Activated T-cell treated with anti-CD3 and anti-CD28 coated beads, Interleukin-2, amount 50 U/mL, for 72 hours (primary cell): Measurements from ENCODE around the gene HS6ST3. TPM values are rescaled to one million over a fixed set of nuclear protein-coding genes. Genes with fewer than 3 reads are reported as not detected.
"Not testable (repeated sequence)": the region's sequence is repeated elsewhere in the genome, so short reads cannot be mapped to it uniquely, and the experiment has no call there.

ENCODE experiments used
- ATAC-seq, 2 donors: fragments of 150-1000 bp; cut with Tn5 transposase; replicated peaks in 1 of 2; 2 replicates each; pipeline ENCODE4 v1.10.0; 2021; ENCODE audit warnings: moderate library complexity in 2 of 2, mild to moderate bottlenecking in 1 of 2
- DNase-seq, 2 donors: peaks; one replicate each; pipeline ENCODE4 v3.0.0; 2021 to 2022; ENCODE audit warnings: mixed read lengths in 1 of 2
- H3K27ac Mint-ChIP-seq: one replicate; pipeline ENCODE4 v1.8.0; 2022; ENCODE audit warnings: mild to moderate bottlenecking, moderate library complexity, mixed read lengths
- H3K27me3 Mint-ChIP-seq: one replicate; pipeline ENCODE4 v1.8.0; 2022; ENCODE audit warnings: low read depth, mixed read lengths
- H3K36me3 Mint-ChIP-seq, 2 donors: one replicate each; pipeline ENCODE4 v1.8.0; 2022; ENCODE audit warnings: mixed read lengths in 2 of 2, mild to moderate bottlenecking in 1 of 2; ENCODE audit not compliant: insufficient read depth in 2 of 2
- H3K4me1 Mint-ChIP-seq: one replicate; pipeline ENCODE4 v1.8.0; 2022; ENCODE audit warnings: low read depth, mixed read lengths
- H3K4me3 Mint-ChIP-seq, 2 donors: one replicate each; pipeline ENCODE4 v1.8.0; 2022; ENCODE audit warnings: mild to moderate bottlenecking in 2 of 2, mixed read lengths in 2 of 2, moderate library complexity in 2 of 2
- H3K9me3 Mint-ChIP-seq, 2 donors: one replicate each; pipeline ENCODE4 v1.8.0; 2022; ENCODE audit warnings: mixed read lengths in 2 of 2
- total RNA-seq, 2 donors: library from RNA; stranded (reverse); gene quantifications; one replicate each; pipeline ENCODE4 v1.2.3, GENCODE V29; 2022

Gene HS6ST3
- total RNA-seq, 2 donors from 2014 or later = not detected

DNA sequence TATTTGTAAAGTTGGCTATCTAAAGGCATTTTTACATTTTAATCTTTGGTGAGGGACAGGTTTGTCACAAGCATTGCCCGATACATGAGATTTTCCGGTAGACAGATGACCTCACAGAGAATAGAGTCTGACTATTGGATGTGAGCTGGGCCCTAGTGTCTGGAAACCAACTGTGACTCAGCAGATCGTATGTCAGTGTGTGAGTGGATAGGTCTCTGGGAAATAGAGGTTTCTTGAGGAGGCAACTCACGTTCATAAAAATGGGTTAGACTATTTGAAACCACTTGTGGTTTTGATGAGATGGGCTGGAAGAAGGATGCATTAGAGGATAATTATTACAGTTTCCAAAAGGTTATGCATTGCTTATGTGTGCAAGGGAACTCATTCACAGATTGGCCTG lies 19.2 kb downstream of the HS6ST3 start:
- peaks cover 2 to 4% of the 10 kb centered on the region in 2 donors for H3K36me3 Mint-ChIP-seq
- H3K4me3 Mint-ChIP-seq = no peak overlapping the region
- peak overlapping the region; percentile 74 for H3K27ac Mint-ChIP-seq
- no peak for DNase-seq
- no peaks in the 10 kb centered on the region for H3K4me1 Mint-ChIP-seq
- H3K27me3 Mint-ChIP-seq = no peaks in the 10 kb centered on the region
- peaks cover 17 to 19% of the 10 kb centered on the region in 2 donors for H3K9me3 Mint-ChIP-seq
- ATAC-seq = no peak

DNA sequence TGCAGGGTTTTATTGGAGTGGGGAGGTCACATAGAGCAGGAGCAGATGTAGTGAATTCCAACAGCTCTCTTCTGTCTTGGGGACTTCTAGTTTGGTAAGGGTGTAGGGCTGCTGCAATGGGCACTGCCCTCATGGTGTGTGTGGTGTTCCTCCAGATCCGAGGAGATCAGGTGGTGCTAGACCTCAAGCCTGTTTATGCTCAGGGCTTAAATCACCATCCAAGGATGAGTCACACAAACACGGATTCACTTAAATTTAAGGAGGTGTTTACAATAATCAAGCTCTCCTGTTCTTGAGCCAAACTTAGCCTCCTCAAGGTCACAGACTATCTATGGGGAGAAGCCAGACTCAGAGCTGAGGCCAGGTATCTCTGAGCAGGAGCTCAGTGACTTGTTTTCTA lies 23.0 kb downstream of the HS6ST3 start:
- Mint-ChIP-seq H3K27ac (no peak overlapping the region), H3K4me3 (no peak overlapping the region), H3K36me3 (no peaks in the 10 kb centered on the region), H3K4me1 (no peaks in the 10 kb centered on the region), H3K27me3 (no peaks in the 10 kb centered on the region), H3K9me3 (peaks cover 9 to 11% of the 10 kb centered on the region in 2 donors)
- ATAC-seq (no peak), DNase-seq (no peak)

DNA sequence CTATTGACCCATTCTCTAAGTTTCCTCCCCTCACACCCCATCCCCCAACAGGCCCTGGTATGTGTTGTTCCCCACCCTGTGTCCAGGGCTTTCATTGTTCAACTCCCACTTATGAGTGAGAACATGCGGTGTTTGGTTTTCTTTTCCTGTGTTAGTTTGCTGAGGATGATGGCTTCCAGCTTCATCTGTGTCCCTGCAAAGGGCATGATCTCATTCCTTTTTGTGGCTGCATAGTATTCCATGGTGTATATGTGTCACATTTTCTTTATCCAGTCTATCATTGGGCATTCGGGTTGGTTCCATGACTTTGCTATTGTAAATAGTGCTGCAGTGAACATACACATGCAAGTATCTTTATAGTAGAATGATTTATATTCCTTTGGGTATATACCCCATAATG lies 25.5 kb downstream of the HS6ST3 start:
- not testable (repeated sequence) for ATAC-seq, H3K4me1 Mint-ChIP-seq, H3K36me3 Mint-ChIP-seq, H3K27ac Mint-ChIP-seq, H3K9me3 Mint-ChIP-seq, H3K4me3 Mint-ChIP-seq, DNase-seq, H3K27me3 Mint-ChIP-seq

DNA sequence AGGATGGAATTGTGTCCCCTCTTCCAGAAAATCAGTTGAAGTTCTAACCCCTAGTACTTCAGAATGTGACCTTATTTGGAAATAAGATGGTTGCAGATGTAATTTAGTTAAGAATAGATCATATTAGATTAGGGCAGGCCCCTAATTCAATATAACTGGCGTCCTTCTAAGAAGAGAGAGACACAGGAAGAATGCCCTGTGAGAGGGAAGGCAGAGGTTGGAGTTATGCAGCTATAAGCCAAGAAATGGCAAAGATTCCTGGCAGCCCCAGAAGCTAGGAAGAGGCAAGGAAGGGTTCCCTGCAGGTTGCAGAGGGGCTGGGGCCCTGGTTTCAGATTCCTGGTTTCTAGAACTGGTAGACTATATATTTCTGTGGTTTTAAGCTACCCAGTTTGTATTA lies 30.0 kb downstream of the HS6ST3 start:
- H3K4me1 Mint-ChIP-seq = no peaks in the 10 kb centered on the region
- no peak overlapping the region for H3K4me3 Mint-ChIP-seq
- no peak for ATAC-seq

GRCh38 chr13:96130818-96131340 lies 41.0 kb downstream of the HS6ST3 start:
- Mint-ChIP-seq H3K4me1 (no peaks in the 10 kb centered on the region), H3K27me3 (no peaks in the 10 kb centered on the region), H3K9me3 (peaks cover 0 to 5% of the 10 kb centered on the region in 2 donors), H3K27ac (no peak overlapping the region), H3K36me3 (no peaks in the 10 kb centered on the region), H3K4me3 (no peak overlapping the region)
- no peak for DNase-seq
- no peak for ATAC-seq

More for the DNA sequence above, 30.0 kb downstream of the HS6ST3 start:
- H3K27me3 Mint-ChIP-seq = no peaks in the 10 kb centered on the region
- H3K36me3 Mint-ChIP-seq = no peaks in the 10 kb centered on the region
- no peak overlapping the region for H3K27ac Mint-ChIP-seq
- no peak for DNase-seq
- H3K9me3 Mint-ChIP-seq = peaks cover 2 to 3% of the 10 kb centered on the region in 2 donors

- no peak overlapping the region for H3K27ac Mint-ChIP-seq
- no peaks in the 10 kb centered on the region for H3K27me3 Mint-ChIP-seq
- H3K36me3 Mint-ChIP-seq = no peaks in the 10 kb centered on the region
- no peak overlapping the region for H3K4me3 Mint-ChIP-seq
- H3K9me3 Mint-ChIP-seq = no peaks in the 10 kb centered on the region
- no peak for DNase-seq
- no peaks in the 10 kb centered on the region for H3K4me1 Mint-ChIP-seq
- no peak for ATAC-seq
Observed at GRCh38 chr13:96141032-96141431, 51.1 kb downstream of the HS6ST3 start.

GRCh38 chr13:96159725-96160124 lies 69.8 kb downstream of the HS6ST3 start:
- DNase-seq = no peak
- no peaks in the 10 kb centered on the region for H3K4me1 Mint-ChIP-seq
- ATAC-seq = no peak
- no peak overlapping the region for H3K27ac Mint-ChIP-seq
- no peaks in the 10 kb centered on the region for H3K27me3 Mint-ChIP-seq
- H3K9me3 Mint-ChIP-seq = peaks cover 5 to 7% of the 10 kb centered on the region in 2 donors
- no peak overlapping the region for H3K4me3 Mint-ChIP-seq
- H3K36me3 Mint-ChIP-seq = no peaks in the 10 kb centered on the region

- Mint-ChIP-seq H3K27ac (no peak overlapping the region), H3K4me3 (no peak overlapping the region), H3K9me3 (peaks cover 5 to 7% of the 10 kb centered on the region in 2 donors), H3K36me3 (no peaks in the 10 kb centered on the region), H3K4me1 (no peaks in the 10 kb centered on the region), H3K27me3 (no peaks in the 10 kb centered on the region)
- DNase-seq = no peak
- no peak for ATAC-seq
Observed at GRCh38 chr13:96161141-96161540, 71.2 kb downstream of the HS6ST3 start.

DNA sequence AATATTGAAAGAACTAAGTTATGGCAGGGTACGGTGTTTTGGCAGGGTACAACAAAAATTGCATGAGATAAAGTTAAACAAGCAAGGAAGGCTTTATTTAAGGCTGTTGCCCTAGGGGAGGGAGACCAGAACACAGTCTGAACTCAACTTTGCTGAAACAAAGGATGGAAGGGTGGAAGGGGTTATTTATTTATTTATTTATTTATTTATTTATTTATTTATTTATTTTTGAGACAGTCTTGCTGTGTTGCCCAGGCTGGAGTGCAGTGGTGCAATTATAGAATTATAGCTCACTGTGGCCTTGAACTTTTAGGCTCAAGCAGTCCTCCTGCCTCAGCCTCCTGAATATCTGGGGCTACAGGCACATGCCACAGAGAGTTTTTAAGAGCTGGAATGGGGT lies 75.9 kb downstream of the HS6ST3 start:
- no peaks in the 10 kb centered on the region for H3K36me3 Mint-ChIP-seq
- DNase-seq (no peak), ATAC-seq (no peak)
- peaks cover 2% of the 10 kb centered on the region in 2 donors for H3K9me3 Mint-ChIP-seq
- H3K4me3 Mint-ChIP-seq = no peak overlapping the region
- H3K27me3 Mint-ChIP-seq = no peaks in the 10 kb centered on the region
- no peak overlapping the region for H3K27ac Mint-ChIP-seq
- H3K4me1 Mint-ChIP-seq = no peaks in the 10 kb centered on the region

GRCh38 chr13:96172066-96172465 lies 82.2 kb downstream of the HS6ST3 start:
- Mint-ChIP-seq H3K36me3 (no peaks in the 10 kb centered on the region), H3K4me1 (no peaks in the 10 kb centered on the region), H3K27me3 (no peaks in the 10 kb centered on the region)

DNA sequence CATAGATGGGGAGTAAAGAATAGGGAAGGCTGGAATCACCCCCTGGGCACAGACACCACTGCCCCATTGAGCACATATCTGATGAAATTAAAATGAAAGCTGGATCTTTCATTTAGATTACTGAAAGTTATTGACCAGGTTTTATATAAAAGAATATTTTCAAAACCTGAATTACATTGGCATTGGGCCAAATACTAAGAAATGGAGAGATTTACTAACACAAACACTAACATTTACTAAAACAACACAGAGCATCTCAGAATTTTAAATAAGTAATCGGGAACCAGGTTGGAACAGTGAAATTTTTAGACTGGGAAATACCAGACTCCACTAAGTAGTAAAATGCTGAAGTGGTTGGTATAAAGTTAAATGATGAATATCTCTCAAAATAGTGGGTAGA lies 88.9 kb downstream of the HS6ST3 start:
- H3K4me1 Mint-ChIP-seq = no peaks in the 10 kb centered on the region
- H3K27me3 Mint-ChIP-seq = no peaks in the 10 kb centered on the region
- H3K4me3 Mint-ChIP-seq = no peak overlapping the region
- no peak for DNase-seq
- no peak overlapping the region for H3K27ac Mint-ChIP-seq
- H3K36me3 Mint-ChIP-seq = no peaks in the 10 kb centered on the region
- no peak for ATAC-seq
- H3K9me3 Mint-ChIP-seq = peaks cover 0 to 4% of the 10 kb centered on the region in 2 donors

More at GRCh38 chr13:96172066-96172465, 82.2 kb downstream of the HS6ST3 start:
- ATAC-seq = no peak
- no peak for DNase-seq
- Mint-ChIP-seq H3K4me3 (no peak overlapping the region), H3K9me3 (peaks cover 0 to 4% of the 10 kb centered on the region in 2 donors), H3K27ac (no peak overlapping the region)

DNA sequence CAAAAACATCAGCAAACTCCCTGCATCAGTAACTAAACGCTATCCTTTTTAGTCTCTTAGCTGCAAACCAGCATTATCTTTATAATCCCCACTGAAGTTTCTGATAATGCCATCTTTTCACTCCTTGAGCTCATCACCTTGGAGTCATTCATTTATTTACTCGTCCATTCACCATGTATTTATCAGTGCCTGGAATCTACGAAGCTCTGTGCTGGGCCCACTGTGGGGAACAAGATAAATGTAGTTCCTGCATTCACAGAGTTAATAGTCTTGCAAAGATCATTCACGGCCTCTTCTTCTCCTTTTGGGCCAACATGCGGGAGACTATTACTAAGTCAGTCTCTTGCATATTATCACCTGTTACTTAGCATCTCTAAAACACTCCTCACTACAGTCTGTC lies 89.4 kb downstream of the HS6ST3 start:
- no peak for DNase-seq
- Mint-ChIP-seq H3K4me1 (no peaks in the 10 kb centered on the region), H3K4me3 (no peak overlapping the region)

GRCh38 chr13:96181911-96182310 lies 92.0 kb downstream of the HS6ST3 start:
- ATAC-seq = no peak
- H3K36me3 Mint-ChIP-seq = no peaks in the 10 kb centered on the region
- H3K27me3 Mint-ChIP-seq = no peaks in the 10 kb centered on the region
- DNase-seq = no peak
- H3K4me3 Mint-ChIP-seq = no peak overlapping the region
- H3K4me1 Mint-ChIP-seq = no peaks in the 10 kb centered on the region
- H3K9me3 Mint-ChIP-seq = peaks cover 0 to 4% of the 10 kb centered on the region in 2 donors
- no peak overlapping the region for H3K27ac Mint-ChIP-seq

More for the DNA sequence above, 89.4 kb downstream of the HS6ST3 start:
- no peaks in the 10 kb centered on the region for H3K27me3 Mint-ChIP-seq
- ATAC-seq = no peak
- H3K9me3 Mint-ChIP-seq = peaks cover under 1 to 4% of the 10 kb centered on the region in 2 donors
- no peak overlapping the region for H3K27ac Mint-ChIP-seq
- no peaks in the 10 kb centered on the region for H3K36me3 Mint-ChIP-seq

- ATAC-seq = no peak
- no peaks in the 10 kb centered on the region for H3K36me3 Mint-ChIP-seq
- no peaks in the 10 kb centered on the region for H3K27me3 Mint-ChIP-seq
- H3K9me3 Mint-ChIP-seq = peaks cover 3 to 6% of the 10 kb centered on the region in 2 donors
- no peak overlapping the region for H3K27ac Mint-ChIP-seq
- no peaks in the 10 kb centered on the region for H3K4me1 Mint-ChIP-seq
- no peak for DNase-seq
- no peak overlapping the region for H3K4me3 Mint-ChIP-seq
Observed at GRCh38 chr13:96185818-96186217, 95.9 kb downstream of the HS6ST3 start.
